Measurements from ENCODE around the gene LRRTM2.

DNA sequence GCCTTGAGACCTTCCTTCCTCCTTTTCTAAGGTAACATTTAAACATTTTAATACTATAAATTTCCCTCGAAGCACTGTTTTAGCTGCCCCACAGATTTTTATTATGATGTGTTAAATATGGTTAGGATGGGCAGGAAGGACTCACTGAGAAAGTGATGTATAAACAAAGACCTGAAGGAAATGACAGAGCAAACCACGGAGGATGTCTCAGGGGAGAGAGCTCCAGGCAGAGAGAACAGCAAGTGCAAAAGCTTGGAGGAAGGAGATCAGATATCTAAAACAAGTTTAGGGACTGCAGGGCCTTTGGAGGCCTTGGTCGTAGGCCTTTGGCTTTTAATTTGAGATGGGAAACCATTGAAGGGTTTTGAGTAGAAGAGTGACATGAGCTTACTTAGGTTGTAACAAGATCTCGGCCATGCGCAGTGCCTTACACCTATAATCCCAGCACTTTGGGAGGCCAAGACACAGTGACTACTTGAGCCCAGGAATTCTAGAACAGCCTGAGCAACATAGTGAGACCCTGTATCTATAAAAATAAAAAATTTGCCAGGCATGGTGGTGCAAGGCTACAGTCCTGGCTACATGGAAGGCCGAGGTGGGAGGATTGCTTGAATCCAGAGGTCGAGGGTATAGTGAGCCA is 35.5 kb upstream of the LRRTM2 start:
- TF ChIP-seq, protein P1, sequence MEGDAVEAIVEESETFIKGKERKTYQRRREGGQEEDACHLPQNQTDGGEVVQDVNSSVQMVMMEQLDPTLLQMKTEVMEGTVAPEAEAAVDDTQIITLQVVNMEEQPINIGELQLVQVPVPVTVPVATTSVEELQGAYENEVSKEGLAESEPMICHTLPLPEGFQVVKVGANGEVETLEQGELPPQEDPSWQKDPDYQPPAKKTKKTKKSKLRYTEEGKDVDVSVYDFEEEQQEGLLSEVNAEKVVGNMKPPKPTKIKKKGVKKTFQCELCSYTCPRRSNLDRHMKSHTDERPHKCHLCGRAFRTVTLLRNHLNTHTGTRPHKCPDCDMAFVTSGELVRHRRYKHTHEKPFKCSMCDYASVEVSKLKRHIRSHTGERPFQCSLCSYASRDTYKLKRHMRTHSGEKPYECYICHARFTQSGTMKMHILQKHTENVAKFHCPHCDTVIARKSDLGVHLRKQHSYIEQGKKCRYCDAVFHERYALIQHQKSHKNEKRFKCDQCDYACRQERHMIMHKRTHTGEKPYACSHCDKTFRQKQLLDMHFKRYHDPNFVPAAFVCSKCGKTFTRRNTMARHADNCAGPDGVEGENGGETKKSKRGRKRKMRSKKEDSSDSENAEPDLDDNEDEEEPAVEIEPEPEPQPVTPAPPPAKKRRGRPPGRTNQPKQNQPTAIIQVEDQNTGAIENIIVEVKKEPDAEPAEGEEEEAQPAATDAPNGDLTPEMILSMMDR (IDR thresholded peaks at IDR 0.05): no peak
- TF ChIP-seq POLR2A (IDR thresholded peaks at IDR 0.05) (no peak), POLR2AphosphoS5 (IDR thresholded peaks at IDR 0.05) (no peak), EP300 (IDR thresholded peaks at IDR 0.05) (no peak)

All from gastroesophageal sphincter (tissue), 3 donors.